8988T (cell line): ENCODE measurements around the gene OR2G6.

Source experiments
- DNase-seq: peaks from one replicate; pipeline ENCODE4 v3.0.0; 2011

The OR2G6 gene

DNA sequence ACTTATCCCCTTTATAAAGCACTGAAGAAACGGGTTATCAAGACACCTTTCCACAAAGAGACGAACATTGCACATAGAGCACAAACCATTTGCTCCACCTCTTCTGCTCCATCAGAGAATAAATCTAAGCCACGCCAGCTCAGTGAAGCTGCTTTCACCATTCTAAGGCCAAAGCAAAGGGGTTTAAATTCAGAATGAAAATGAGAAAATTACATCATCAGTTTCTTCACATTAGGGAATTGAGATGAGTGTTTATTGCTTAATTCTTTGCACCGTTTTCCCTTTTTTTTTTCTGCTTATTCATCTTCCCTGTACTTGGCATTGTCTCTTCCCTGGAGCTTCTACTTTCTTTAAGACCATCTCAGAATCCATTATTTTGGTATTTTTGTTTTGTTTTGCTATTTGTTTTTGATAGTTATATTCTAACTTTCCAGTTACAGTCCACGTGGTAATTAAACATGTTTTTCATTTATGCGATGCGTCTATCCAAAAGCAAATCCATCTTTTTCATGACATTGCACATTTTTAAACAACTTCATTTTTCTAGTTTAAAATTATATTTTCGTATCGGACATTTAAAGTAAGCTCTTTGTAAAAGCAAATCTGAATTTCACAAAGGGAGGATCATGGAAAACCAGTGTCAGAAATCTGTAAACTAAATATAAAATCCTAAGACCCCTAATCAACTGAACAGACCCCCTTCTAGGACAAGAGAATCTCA lies 68.5 kb downstream of the OR2G6 start:
- DNase-seq = no peak
